Measurements from ENCODE around the gene GORAB.
A peak's percentile ranks its signal among the peaks of the same experiment; 100 is the strongest.

The GORAB gene

DNA sequence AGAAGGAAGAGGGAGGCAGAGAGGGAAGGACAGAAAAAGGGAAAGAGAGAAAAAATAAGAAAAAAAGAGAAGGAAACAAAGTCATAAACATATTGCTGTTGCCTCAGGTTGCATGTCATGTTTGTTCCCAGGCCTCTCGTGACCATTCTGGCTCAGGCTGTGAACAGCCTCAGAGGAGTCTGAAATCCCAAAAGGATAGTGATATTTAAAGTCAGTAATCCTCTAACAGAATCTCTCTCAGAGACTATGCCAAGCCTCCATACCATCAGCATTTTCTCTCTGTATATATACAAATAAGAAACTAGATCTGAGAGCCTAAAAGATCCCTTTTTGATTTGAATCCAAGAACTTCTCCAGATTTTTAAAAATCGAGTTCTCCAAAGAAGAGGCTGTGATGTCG lies 35.2 kb downstream of the GORAB start:
- DNase-seq (ENCODE audit: low read depth) = no peak
- no peak overlapping the region for H3K4me3 ChIP-seq (ENCODE audit: low read length)
- TF ChIP-seq, protein P1, sequence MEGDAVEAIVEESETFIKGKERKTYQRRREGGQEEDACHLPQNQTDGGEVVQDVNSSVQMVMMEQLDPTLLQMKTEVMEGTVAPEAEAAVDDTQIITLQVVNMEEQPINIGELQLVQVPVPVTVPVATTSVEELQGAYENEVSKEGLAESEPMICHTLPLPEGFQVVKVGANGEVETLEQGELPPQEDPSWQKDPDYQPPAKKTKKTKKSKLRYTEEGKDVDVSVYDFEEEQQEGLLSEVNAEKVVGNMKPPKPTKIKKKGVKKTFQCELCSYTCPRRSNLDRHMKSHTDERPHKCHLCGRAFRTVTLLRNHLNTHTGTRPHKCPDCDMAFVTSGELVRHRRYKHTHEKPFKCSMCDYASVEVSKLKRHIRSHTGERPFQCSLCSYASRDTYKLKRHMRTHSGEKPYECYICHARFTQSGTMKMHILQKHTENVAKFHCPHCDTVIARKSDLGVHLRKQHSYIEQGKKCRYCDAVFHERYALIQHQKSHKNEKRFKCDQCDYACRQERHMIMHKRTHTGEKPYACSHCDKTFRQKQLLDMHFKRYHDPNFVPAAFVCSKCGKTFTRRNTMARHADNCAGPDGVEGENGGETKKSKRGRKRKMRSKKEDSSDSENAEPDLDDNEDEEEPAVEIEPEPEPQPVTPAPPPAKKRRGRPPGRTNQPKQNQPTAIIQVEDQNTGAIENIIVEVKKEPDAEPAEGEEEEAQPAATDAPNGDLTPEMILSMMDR (IDR thresholded peaks at IDR 0.05; ENCODE audit: insufficient read depth, low read depth, low read length, missing control alignments) = no peak

- no peak for DNase-seq (ENCODE audit: low read depth)
- H3K4me3 ChIP-seq (ENCODE audit: low read length) = no peak overlapping the region
- TF ChIP-seq, protein P1 (IDR thresholded peaks at IDR 0.05; ENCODE audit: insufficient read depth, low read depth, low read length, missing control alignments) = no peak
Observed at GRCh38 chr1:170568197-170568596, 36.2 kb downstream of the GORAB start.

DNA sequence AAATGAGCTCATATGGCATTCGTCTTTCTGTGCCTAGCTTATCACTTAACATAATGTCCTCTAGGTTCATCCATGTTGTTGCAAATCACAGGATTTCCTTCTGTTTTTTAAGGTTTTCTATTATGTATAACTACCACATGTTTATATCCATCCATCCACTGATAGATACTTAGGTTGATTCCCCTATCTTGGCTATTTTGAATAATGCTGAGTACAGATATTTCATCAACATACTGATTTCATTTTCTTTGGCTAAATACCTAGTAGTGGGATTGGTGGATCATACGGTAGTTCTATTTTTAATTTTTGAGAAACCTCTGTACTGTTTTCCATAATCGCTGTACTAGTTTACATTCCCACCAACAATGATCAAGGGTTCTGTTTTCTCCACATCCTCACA lies 45.0 kb downstream of the GORAB start:
- no peak for DNase-seq (ENCODE audit: low read depth)
- H3K4me3 ChIP-seq (ENCODE audit: low read length) = no peak overlapping the region
- TF ChIP-seq, protein P1 (IDR thresholded peaks at IDR 0.05; ENCODE audit: insufficient read depth, low read depth, low read length, missing control alignments) = no peak

- TF ChIP-seq, protein P1 (IDR thresholded peaks at IDR 0.05; ENCODE audit: insufficient read depth, low read depth, low read length, missing control alignments) = no peak
- DNase-seq (ENCODE audit: low read depth) = no peak
Observed at GRCh38 chr1:170578359-170578758, 46.4 kb downstream of the GORAB start.

GRCh38 chr1:170580636-170581440 lies 48.9 kb downstream of the GORAB start:
- H3K4me3 ChIP-seq (ENCODE audit: low read length) = no peak overlapping the region
- DNase-seq (ENCODE audit: low read depth) = no peak
- TF ChIP-seq, protein P1 (IDR thresholded peaks at IDR 0.05; ENCODE audit: insufficient read depth, low read depth, low read length, missing control alignments) = no peak

More at GRCh38 chr1:170578359-170578758, 46.4 kb downstream of the GORAB start:
- H3K4me3 ChIP-seq (ENCODE audit: low read length) = no peak overlapping the region

GRCh38 chr1:170583186-170583585 lies 51.2 kb downstream of the GORAB start:
- H3K4me3 ChIP-seq (ENCODE audit: low read length) = no peak overlapping the region
- TF ChIP-seq, protein P1 (IDR thresholded peaks at IDR 0.05; ENCODE audit: insufficient read depth, low read depth, low read length, missing control alignments) = peak; percentile 44
- DNase-seq (ENCODE audit: low read depth) = peak; percentile 69

Measured in epithelial cell of esophagus (primary cell).